Osteocyte (in vitro differentiated cells): Measurements from ENCODE around the gene ARID5A. TPM values are rescaled to one million over a fixed set of nuclear protein-coding genes. Genes with fewer than 3 reads are reported as not detected.
A peak's percentile ranks its signal among the peaks of the same experiment; 100 is the strongest.
"Not testable (repeated sequence)": the region's sequence is repeated elsewhere in the genome, so short reads cannot be mapped to it uniquely, and the experiment has no call there.

Source experiments
- DNase-seq: peaks from one replicate; pipeline ENCODE4 v3.0.0; 2021; ENCODE audit warnings: mixed read lengths; ENCODE audit not compliant: unreplicated experiment; ENCODE audit errors: extremely low spot score
- H3K27ac Mint-ChIP-seq: one replicate; pipeline ENCODE4 v1.8.0; 2021; ENCODE audit warnings: mild to moderate bottlenecking, mixed read lengths; ENCODE audit not compliant: unreplicated experiment
- H3K27me3 Mint-ChIP-seq: one replicate; pipeline ENCODE4 v1.8.0; 2021; ENCODE audit warnings: mixed read lengths; ENCODE audit not compliant: unreplicated experiment
- H3K36me3 Mint-ChIP-seq: one replicate; pipeline ENCODE4 v1.8.0; 2021; ENCODE audit warnings: mixed read lengths; ENCODE audit not compliant: unreplicated experiment
- H3K4me1 Mint-ChIP-seq: one replicate; pipeline ENCODE4 v1.8.0; 2021; ENCODE audit warnings: mixed read lengths; ENCODE audit not compliant: unreplicated experiment
- H3K4me3 Mint-ChIP-seq: one replicate; pipeline ENCODE4 v1.8.0; 2021; ENCODE audit warnings: mild to moderate bottlenecking, moderate library complexity, mixed read lengths; ENCODE audit not compliant: unreplicated experiment
- H3K9me3 Mint-ChIP-seq: one replicate; pipeline ENCODE4 v1.8.0; 2021; ENCODE audit warnings: mixed read lengths; ENCODE audit not compliant: unreplicated experiment
- CTCF ChIP-seq: fragments of 200-600 bp; sonication (generic); IDR thresholded peaks from 2 replicates; pipeline ENCODE4 v1.5.0; 2021; ENCODE audit warnings: antibody characterized with exemption, mild to moderate bottlenecking, moderate library complexity
- total RNA-seq: library from RNA; stranded (reverse); gene quantifications from 2 replicates; pipeline ENCODE4 v1.2.1, GENCODE V29; 2021

ARID5A gene
- total RNA-seq, 1 donor from 2014 or later, result 25.9 TPM

GRCh38 chr2:96554293-96555145, 18.0 kb downstream of the ARID5A start:
- Mint-ChIP-seq H3K4me3 (no peak overlapping the region), H3K27me3 (no peaks in the 10 kb centered on the region), H3K4me1 (peaks cover 6% of the 10 kb centered on the region), H3K36me3 (peaks cover 3% of the 10 kb centered on the region), H3K27ac (no peak overlapping the region), H3K9me3 (no peaks in the 10 kb centered on the region)
- peak; percentile 96 for TF ChIP-seq CTCF
- no peak for DNase-seq

GRCh38 chr2:96555146-96555610, 18.6 kb downstream of the ARID5A start:
- TF ChIP-seq CTCF, result no peak
- no peaks in the 10 kb centered on the region for H3K36me3 Mint-ChIP-seq
- no peaks in the 10 kb centered on the region for H3K27me3 Mint-ChIP-seq
- no peaks in the 10 kb centered on the region for H3K9me3 Mint-ChIP-seq
- no peak for DNase-seq
- H3K4me1 Mint-ChIP-seq, result peaks cover 6% of the 10 kb centered on the region
- H3K4me3 Mint-ChIP-seq, result no peak overlapping the region
- no peak overlapping the region for H3K27ac Mint-ChIP-seq

- no peak for DNase-seq
These were observed 20.1 kb downstream of the ARID5A start for GRCh38 chr2:96556441-96557330.

GRCh38 chr2:96557421-96557820, 20.9 kb downstream of the ARID5A start:
- H3K27me3 Mint-ChIP-seq, DNase-seq, H3K36me3 Mint-ChIP-seq, H3K27ac Mint-ChIP-seq, H3K4me1 Mint-ChIP-seq, H3K4me3 Mint-ChIP-seq, H3K9me3 Mint-ChIP-seq: not testable (repeated sequence)

More at GRCh38 chr2:96556441-96557330, 20.1 kb downstream of the ARID5A start:
- Mint-ChIP-seq H3K9me3 (no peaks in the 10 kb centered on the region), H3K4me3 (no peak overlapping the region), H3K27me3 (no peaks in the 10 kb centered on the region), H3K27ac (no peak overlapping the region), H3K4me1 (peaks cover 6% of the 10 kb centered on the region), H3K36me3 (no peaks in the 10 kb centered on the region)
- TF ChIP-seq CTCF, result no peak

- peaks cover 6% of the 10 kb centered on the region for H3K4me1 Mint-ChIP-seq
- peaks cover 2% of the 10 kb centered on the region for H3K27me3 Mint-ChIP-seq
- no peak for TF ChIP-seq CTCF
- no peak for DNase-seq
- no peak overlapping the region for H3K27ac Mint-ChIP-seq
- H3K9me3 Mint-ChIP-seq, result peaks cover 7% of the 10 kb centered on the region
- no peak overlapping the region for H3K4me3 Mint-ChIP-seq
- no peaks in the 10 kb centered on the region for H3K36me3 Mint-ChIP-seq
These were observed 21.5 kb downstream of the ARID5A start for GRCh38 chr2:96558061-96558460.
